ENCODE results near the gene PTPRT. TPM values are rescaled to one million over a fixed set of nuclear protein-coding genes. Genes with fewer than 3 reads are reported as not detected.

PTPRT gene
- total RNA-seq, 1 experiment from 2014 or later: not detected

GRCh38 chr20:42975974-42976373, 213.7 kb downstream of the PTPRT start:
- no peak overlapping the region for H2AFZ ChIP-seq (ENCODE audit: low read depth, low read length, poor library complexity, severe bottlenecking)
- no peak overlapping the region for H3K27ac ChIP-seq (ENCODE audit: low read depth, low read length)
- no peak for TF ChIP-seq POLR2AphosphoS5 (IDR thresholded peaks at IDR 0.05; ENCODE audit: low read depth, low read length)
- no peak for TF ChIP-seq ZNF274 (IDR thresholded peaks at IDR 0.05; ENCODE audit: low read depth, low read length)
- TF ChIP-seq POLR2A (IDR thresholded peaks at IDR 0.05; ENCODE audit: borderline replicate concordance, extremely low read depth, insufficient read depth, insufficient read length): no peak
- no peak for TF ChIP-seq FOSL1 (IDR thresholded peaks at IDR 0.05; ENCODE audit: low read depth)
- TF ChIP-seq, protein P1, sequence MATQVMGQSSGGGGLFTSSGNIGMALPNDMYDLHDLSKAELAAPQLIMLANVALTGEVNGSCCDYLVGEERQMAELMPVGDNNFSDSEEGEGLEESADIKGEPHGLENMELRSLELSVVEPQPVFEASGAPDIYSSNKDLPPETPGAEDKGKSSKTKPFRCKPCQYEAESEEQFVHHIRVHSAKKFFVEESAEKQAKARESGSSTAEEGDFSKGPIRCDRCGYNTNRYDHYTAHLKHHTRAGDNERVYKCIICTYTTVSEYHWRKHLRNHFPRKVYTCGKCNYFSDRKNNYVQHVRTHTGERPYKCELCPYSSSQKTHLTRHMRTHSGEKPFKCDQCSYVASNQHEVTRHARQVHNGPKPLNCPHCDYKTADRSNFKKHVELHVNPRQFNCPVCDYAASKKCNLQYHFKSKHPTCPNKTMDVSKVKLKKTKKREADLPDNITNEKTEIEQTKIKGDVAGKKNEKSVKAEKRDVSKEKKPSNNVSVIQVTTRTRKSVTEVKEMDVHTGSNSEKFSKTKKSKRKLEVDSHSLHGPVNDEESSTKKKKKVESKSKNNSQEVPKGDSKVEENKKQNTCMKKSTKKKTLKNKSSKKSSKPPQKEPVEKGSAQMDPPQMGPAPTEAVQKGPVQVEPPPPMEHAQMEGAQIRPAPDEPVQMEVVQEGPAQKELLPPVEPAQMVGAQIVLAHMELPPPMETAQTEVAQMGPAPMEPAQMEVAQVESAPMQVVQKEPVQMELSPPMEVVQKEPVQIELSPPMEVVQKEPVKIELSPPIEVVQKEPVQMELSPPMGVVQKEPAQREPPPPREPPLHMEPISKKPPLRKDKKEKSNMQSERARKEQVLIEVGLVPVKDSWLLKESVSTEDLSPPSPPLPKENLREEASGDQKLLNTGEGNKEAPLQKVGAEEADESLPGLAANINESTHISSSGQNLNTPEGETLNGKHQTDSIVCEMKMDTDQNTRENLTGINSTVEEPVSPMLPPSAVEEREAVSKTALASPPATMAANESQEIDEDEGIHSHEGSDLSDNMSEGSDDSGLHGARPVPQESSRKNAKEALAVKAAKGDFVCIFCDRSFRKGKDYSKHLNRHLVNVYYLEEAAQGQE (IDR thresholded peaks at IDR 0.05; ENCODE audit: low read depth): no peak
- no peak for TF ChIP-seq SP1 (IDR thresholded peaks at IDR 0.05; ENCODE audit: low read depth)
- TF ChIP-seq, protein P2, sequence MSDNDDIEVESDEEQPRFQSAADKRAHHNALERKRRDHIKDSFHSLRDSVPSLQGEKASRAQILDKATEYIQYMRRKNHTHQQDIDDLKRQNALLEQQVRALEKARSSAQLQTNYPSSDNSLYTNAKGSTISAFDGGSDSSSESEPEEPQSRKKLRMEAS (IDR thresholded peaks at IDR 0.05): no peak
- no peak for TF ChIP-seq CEBPB (IDR thresholded peaks at IDR 0.05; ENCODE audit: low read depth)
- no peaks in the 10 kb centered on the region for H4K20me1 ChIP-seq (ENCODE audit: insufficient read depth)
- CTCF ChIA-PET: no interaction called here
- intact Hi-C loops (cut with micrococcal nuclease): no loop called here
- peaks cover 0 to 6% of the 10 kb centered on the region in 2 experiments; a peak in 2 of 4 replicates for H3K9me3 ChIP-seq (ENCODE audit: control insufficient read depth in 1 of 2, insufficient read depth in 1 of 2, low read depth in 1 of 2, low read length in 2 of 2)
- ATAC-seq (no peak), DNase-seq (ENCODE audit: low read depth, low spot score) (no peak)
- RAD21 ChIA-PET (ENCODE audit: low non-redundant PET in 1 of 2, low total read pairs in 2 of 2, uncharacterized antibody in 2 of 2, unreplicated experiment in 2 of 2): no interaction called here
- H3K4me3 ChIP-seq (replicated peaks in 1 of 2; ENCODE audit: low read depth in 1 of 2, low read length in 2 of 2): no peak overlapping the region
- no peaks in the 10 kb centered on the region for H3K79me2 ChIP-seq (ENCODE audit: insufficient read depth, low read length)
- H3K36me3 ChIP-seq (ENCODE audit: control insufficient read depth in 1 of 2, insufficient read depth in 2 of 2, low read length in 2 of 2): no peaks in the 10 kb centered on the region
- no peaks in the 10 kb centered on the region for H3K4me1 ChIP-seq (ENCODE audit: control insufficient read depth in 1 of 2, insufficient read depth in 2 of 2, low read length in 2 of 2)
- no peaks in the 10 kb centered on the region for H3K9me2 ChIP-seq (ENCODE audit: insufficient read depth)
- H3K9ac ChIP-seq (ENCODE audit: low read length): no peak overlapping the region
- no peaks in the 10 kb centered on the region for H3K27me3 ChIP-seq (ENCODE audit: insufficient read depth, low read length)
- no TSS peak for BruUV-seq (replicated peaks)
- H3K4me2 ChIP-seq (ENCODE audit: low read length): no peak overlapping the region
- POLR2A ChIA-PET: no interaction called here

Measured in HCT116 (cell line).